ENCODE measurements around the gene CDS2. TPM values are rescaled to one million over a fixed set of nuclear protein-coding genes. Genes with fewer than 3 reads are reported as not detected.

CDS2 gene
- total and polyA plus RNA-seq, 4 donors = 9.6 to 31.6 (median 14.4) TPM

DNA sequence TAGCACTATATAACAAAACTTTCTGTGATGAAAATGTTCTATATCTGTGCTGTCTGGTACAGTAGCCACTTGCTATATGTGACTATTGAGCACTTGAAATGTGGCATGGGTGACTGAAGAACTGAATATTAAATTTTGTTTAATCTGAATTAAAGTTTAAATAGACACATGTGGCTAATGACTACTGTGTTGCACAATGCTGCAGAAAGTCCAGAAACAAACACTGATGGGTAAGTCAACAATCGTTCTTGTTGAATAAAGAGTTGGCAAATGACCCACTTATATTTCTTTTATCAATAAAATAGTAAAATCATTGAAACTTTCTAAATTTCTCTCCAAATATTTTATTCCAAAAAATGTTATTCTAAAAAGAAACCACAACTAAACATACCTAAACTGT, 108.2 kb downstream of the CDS2 start:
- H3K4me3 ChIP-seq (ENCODE audit: low read depth in 1 of 3, low read length in 3 of 3) = no peak overlapping the region
- no peaks in the 10 kb centered on the region for H3K27me3 ChIP-seq (ENCODE audit: control insufficient read depth in 4 of 4, insufficient read depth in 4 of 4, low read length in 3 of 4)
- DNase-seq (ENCODE audit: low spot score) = no peak
- H3K36me3 ChIP-seq (ENCODE audit: control insufficient read depth in 4 of 4, insufficient read depth in 3 of 4, low read depth in 1 of 4, low read length in 3 of 4) = no peaks in the 10 kb centered on the region
- TF ChIP-seq HNF4A (conservative IDR thresholded peaks at IDR 0.05) (peak; percentile 26 to 49), TAF1 (conservative IDR thresholded peaks at IDR 0.05) (no peak), ATF3 (IDR thresholded peaks at IDR 0.05) (no peak), RAD21 (IDR thresholded peaks at IDR 0.05) (no peak), NR2F2 (IDR thresholded peaks at IDR 0.05) (no peak), RXRA (IDR thresholded peaks at IDR 0.05) (no peak)
- TF ChIP-seq, protein P1, sequence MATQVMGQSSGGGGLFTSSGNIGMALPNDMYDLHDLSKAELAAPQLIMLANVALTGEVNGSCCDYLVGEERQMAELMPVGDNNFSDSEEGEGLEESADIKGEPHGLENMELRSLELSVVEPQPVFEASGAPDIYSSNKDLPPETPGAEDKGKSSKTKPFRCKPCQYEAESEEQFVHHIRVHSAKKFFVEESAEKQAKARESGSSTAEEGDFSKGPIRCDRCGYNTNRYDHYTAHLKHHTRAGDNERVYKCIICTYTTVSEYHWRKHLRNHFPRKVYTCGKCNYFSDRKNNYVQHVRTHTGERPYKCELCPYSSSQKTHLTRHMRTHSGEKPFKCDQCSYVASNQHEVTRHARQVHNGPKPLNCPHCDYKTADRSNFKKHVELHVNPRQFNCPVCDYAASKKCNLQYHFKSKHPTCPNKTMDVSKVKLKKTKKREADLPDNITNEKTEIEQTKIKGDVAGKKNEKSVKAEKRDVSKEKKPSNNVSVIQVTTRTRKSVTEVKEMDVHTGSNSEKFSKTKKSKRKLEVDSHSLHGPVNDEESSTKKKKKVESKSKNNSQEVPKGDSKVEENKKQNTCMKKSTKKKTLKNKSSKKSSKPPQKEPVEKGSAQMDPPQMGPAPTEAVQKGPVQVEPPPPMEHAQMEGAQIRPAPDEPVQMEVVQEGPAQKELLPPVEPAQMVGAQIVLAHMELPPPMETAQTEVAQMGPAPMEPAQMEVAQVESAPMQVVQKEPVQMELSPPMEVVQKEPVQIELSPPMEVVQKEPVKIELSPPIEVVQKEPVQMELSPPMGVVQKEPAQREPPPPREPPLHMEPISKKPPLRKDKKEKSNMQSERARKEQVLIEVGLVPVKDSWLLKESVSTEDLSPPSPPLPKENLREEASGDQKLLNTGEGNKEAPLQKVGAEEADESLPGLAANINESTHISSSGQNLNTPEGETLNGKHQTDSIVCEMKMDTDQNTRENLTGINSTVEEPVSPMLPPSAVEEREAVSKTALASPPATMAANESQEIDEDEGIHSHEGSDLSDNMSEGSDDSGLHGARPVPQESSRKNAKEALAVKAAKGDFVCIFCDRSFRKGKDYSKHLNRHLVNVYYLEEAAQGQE (IDR thresholded peaks at IDR 0.05) = no peak
- H3K9ac ChIP-seq (ENCODE audit: low read depth in 1 of 2, low read length in 2 of 2) = no peak overlapping the region
- H3K27ac ChIP-seq (ENCODE audit: low read depth in 1 of 2, low read length in 2 of 2) = no peak overlapping the region
- WGBS = 32% methylated on average over 1 of the region's 1 CpG
- H3K9me3 ChIP-seq (ENCODE audit: control insufficient read depth in 4 of 4, low read length in 3 of 4) = no peaks in the 10 kb centered on the region
- peaks cover 0 to 22% (median 17%) of the 10 kb centered on the region in 4 donors for H3K4me1 ChIP-seq (ENCODE audit: control insufficient read depth in 4 of 4, insufficient read depth in 4 of 4, low read length in 3 of 4)

Small RNAs within 50 kb of the gene (small RNA-seq; reads per million reads assigned to genes)
- gene RF00019 (not detected), gene RF00568 (not detected), gene RNA5SP474 (not detected)

Other genes starting within 250 kb of the CDS2 start
- 10 to 100 TPM; 10.6 to 48.4 TPM for gene SLC23A2, start 125.5 kb upstream of the CDS2 start, total RNA-seq
- 10 to 100 TPM in 1 of 2 donors, 1 to 10 TPM in 1; 9.1 to 18.9 TPM for gene SLC23A2, start 125.5 kb upstream of the CDS2 start, polyA plus RNA-seq
- gene TMEM230, start 13.9 kb upstream of the CDS2 start, total RNA-seq = 10 to 100 TPM; 53.8 to 75.7 TPM
- gene TMEM230, start 13.9 kb upstream of the CDS2 start, polyA plus RNA-seq = 100 to 1,000 TPM in 1 of 2 donors, 10 to 100 TPM in 1; 83.1 to 101 TPM
- gene PCNA, start 7.0 kb upstream of the CDS2 start, total RNA-seq = 100 to 1,000 TPM in 1 of 2 donors, 10 to 100 TPM in 1; 19.3 to 161 TPM
- gene PCNA, start 7.0 kb upstream of the CDS2 start, polyA plus RNA-seq = 10 to 100 TPM; 14.1 to 28.3 TPM
- gene PROKR2, start 189.9 kb downstream of the CDS2 start, total RNA-seq = not detected
- not detected for gene PROKR2, start 189.9 kb downstream of the CDS2 start, polyA plus RNA-seq